Upper lobe of left lung (tissue), 4 donors: Measurements from ENCODE around the gene ZNF564.

ENCODE experiments used
- CTCF ChIP-seq, 6 experiments: fragments of 450-650 bp in 4 of 6; fragments of 200-600 bp in 2 of 6; sonication (generic) in 2 of 6; IDR thresholded peaks; one replicate each; pipeline ENCODE4 v1.5.1; 2016 to 2019; ENCODE audit warnings: antibody characterized with exemption in 6 of 6
- POLR2A ChIP-seq, 4 donors: fragments of 450-650 bp; IDR thresholded peaks; one replicate each; pipeline ENCODE4 v1.5.1; 2016 to 2017; ENCODE audit warnings: antibody characterized with exemption in 4 of 4, mild to moderate bottlenecking in 2 of 4
- POLR2AphosphoS5 ChIP-seq, 2 donors: sonication (generic); formaldehyde crosslinking; IDR thresholded peaks; one replicate each; pipeline ENCODE4 v1.5.1; 2017; ENCODE audit warnings: antibody characterized with exemption in 2 of 2

- TF ChIP-seq CTCF (IDR thresholded peaks at IDR 0.05) (no peak), POLR2AphosphoS5 (IDR thresholded peaks at IDR 0.05) (no peak), POLR2A (IDR thresholded peaks at IDR 0.05) (no peak)
Observed at GRCh38 chr19:12545267-12545666, 6.0 kb downstream of the ZNF564 start.
